ENCODE measurements around the gene GNLY.

- no peak for TF ChIP-seq CEBPB (IDR thresholded peaks at IDR 0.05; ENCODE audit: low read depth, low read length)
- TF ChIP-seq CTCF (conservative IDR thresholded peaks at IDR 0.05; ENCODE audit: low read depth, low read length): no peak
- TF ChIP-seq RFX5 (IDR thresholded peaks at IDR 0.05; ENCODE audit: low read depth, low read length): no peak
- no peak for TF ChIP-seq POLR2A (IDR thresholded peaks at IDR 0.05; ENCODE audit: low read depth, low read length)
- TF ChIP-seq NFE2L2 (IDR thresholded peaks at IDR 0.05; ENCODE audit: low read depth, low read length): no peak
- no peak for TF ChIP-seq MAZ (IDR thresholded peaks at IDR 0.05; ENCODE audit: borderline replicate concordance, low read depth, low read length)
Measured at GRCh38 chr2:85740193-85740592, 46.0 kb downstream of the GNLY start.

All from IMR-90 (cell line).